ENCODE measurements around the gene FAM210A. TPM values are rescaled to one million over a fixed set of nuclear protein-coding genes. Genes with fewer than 3 reads are reported as not detected.
"Not testable (repeated sequence)": the region's sequence is repeated elsewhere in the genome, so short reads cannot be mapped to it uniquely, and the experiment has no call there.

The FAM210A gene
- polyA plus RNA-seq, 1 of the 3 experiments (the other 2 are of a cell fraction) = 10.6 TPM

- Histone ChIP-seq H3K27me3 (ENCODE audit: insufficient read depth) (no peaks in the 10 kb centered on the region), H3K4me2 (no peak overlapping the region), H4K20me1 (ENCODE audit: insufficient read depth) (no peaks in the 10 kb centered on the region), H3K27ac (ENCODE audit: low read depth in 2 of 2, low read length in 1 of 2) (no peak overlapping the region), H2AFZ (ENCODE audit: low read depth) (no peak overlapping the region), H3K9me2 (no peaks in the 10 kb centered on the region), H3K9me3 (0 out of 2 replicates have a peak, but pooled peaks cover 1% of the 10 kb centered on the region), H3K79me2 (ENCODE audit: insufficient read depth) (peaks cover 82% of the 10 kb centered on the region), H3K9ac (no peak overlapping the region), H3K4me1 (ENCODE audit: control insufficient read depth in 1 of 2, insufficient read depth in 2 of 2, low read depth in 1 of 2, low read length in 1 of 2) (no peaks in the 10 kb centered on the region), H3K4me3 (ENCODE audit: low read depth in 2 of 2, low read length in 1 of 2) (no peak overlapping the region), H3F3A (replicated peaks; ENCODE audit: insufficient read depth) (no peaks in the 10 kb centered on the region), H3K36me3 (replicated peaks in 1 of 2; ENCODE audit: control insufficient read depth in 1 of 2, insufficient read depth in 2 of 2, low read length in 1 of 2) (peaks cover 0 to 6% of the 10 kb centered on the region in 2 experiments)
- ChIA-PET POLR2A (no interaction called here), CTCF (interaction anchor here (1.0 kb wide), 1 partner anchor 17 kb away, joined by 3 read pairs; no protein-coding TSS in a partner anchor)
- WGBS (ENCODE audit: low lambda C conversion rate) = 78% methylated on average over 3 of the region's 3 CpGs
- no peak for TF ChIP-seq RCOR1 (IDR thresholded peaks at IDR 0.05; ENCODE audit: low read length)
- no peak for TF ChIP-seq REST (IDR thresholded peaks at IDR 0.05; ENCODE audit: low read depth, low read length)
- TF ChIP-seq MXI1 (IDR thresholded peaks at IDR 0.05; ENCODE audit: low read depth, low read length) = no peak
- no peak for TF ChIP-seq TEAD4 (IDR thresholded peaks at IDR 0.05; ENCODE audit: borderline replicate concordance, insufficient read depth)
- no peak for TF ChIP-seq USF1 (IDR thresholded peaks at IDR 0.05; ENCODE audit: borderline replicate concordance, low read depth)
- TF ChIP-seq CHD2 (IDR thresholded peaks at IDR 0.05; ENCODE audit: low read length, partially characterized antibody) = no peak
- TF ChIP-seq SMC3 (IDR thresholded peaks at IDR 0.05; ENCODE audit: low read depth, low read length) = no peak
- no peak for TF ChIP-seq NRF1 (IDR thresholded peaks at IDR 0.05; ENCODE audit: low read depth, low read length)
- TF ChIP-seq RFX5 (IDR thresholded peaks at IDR 0.05; ENCODE audit: low read length) = no peak
- TF ChIP-seq YY1 (IDR thresholded peaks at IDR 0.05; ENCODE audit: low read depth) = no peak
- TF ChIP-seq MAX (IDR thresholded peaks at IDR 0.05; ENCODE audit: low read depth) = no peak
- TF ChIP-seq FOXM1 (IDR thresholded peaks at IDR 0.05; ENCODE audit: low read depth) = no peak
- no peak for TF ChIP-seq EP300 (IDR thresholded peaks at IDR 0.05; ENCODE audit: borderline replicate concordance in 1 of 2, low read depth in 1 of 2, low read length in 1 of 2)
- TF ChIP-seq CTCF (IDR thresholded peaks at IDR 0.05) = no peak
- TF ChIP-seq SIN3A (IDR thresholded peaks at IDR 0.05; ENCODE audit: borderline replicate concordance, low read depth, low read length) = no peak
- no peak for TF ChIP-seq PBX3 (IDR thresholded peaks at IDR 0.05)
- TF ChIP-seq ELF1 (IDR thresholded peaks at IDR 0.05) = no peak
- TF ChIP-seq USF2 (IDR thresholded peaks at IDR 0.05; ENCODE audit: borderline replicate concordance, low read depth, low read length) = no peak
- TF ChIP-seq TAF1 (IDR thresholded peaks at IDR 0.05; ENCODE audit: borderline replicate concordance, low read depth, low read length) = no peak
- DNase-seq = no peak
These were observed 29.4 kb downstream of the FAM210A start for GRCh38 chr18:13696961-13697360.

GRCh38 chr18:13695337-13695736, 31.0 kb downstream of the FAM210A start:
- H3K9me3 ChIP-seq; POLR2A ChIA-PET; H3K4me1 ChIP-seq (ENCODE audit: control insufficient read depth in 1 of 2, insufficient read depth in 2 of 2, low read depth in 1 of 2, low read length in 1 of 2); H3K9ac ChIP-seq; H3F3A ChIP-seq (replicated peaks; ENCODE audit: insufficient read depth); H3K27ac ChIP-seq (ENCODE audit: low read depth in 2 of 2, low read length in 1 of 2); H3K27me3 ChIP-seq (ENCODE audit: insufficient read depth); H3K36me3 ChIP-seq (replicated peaks in 1 of 2; ENCODE audit: control insufficient read depth in 1 of 2, insufficient read depth in 2 of 2, low read length in 1 of 2); DNase-seq; H3K9me2 ChIP-seq; H3K4me2 ChIP-seq; H2AFZ ChIP-seq (ENCODE audit: low read depth); H4K20me1 ChIP-seq (ENCODE audit: insufficient read depth); CTCF ChIA-PET; H3K4me3 ChIP-seq (ENCODE audit: low read depth in 2 of 2, low read length in 1 of 2): not testable (repeated sequence)
- peaks cover 73% of the 10 kb centered on the region for H3K79me2 ChIP-seq (ENCODE audit: insufficient read depth)
- 95% methylated on average over 5 of the region's 5 CpGs for WGBS (ENCODE audit: low lambda C conversion rate)

Measured in SK-N-SH (cell line).